ENCODE data around the gene RNF31.

RNF31 gene

DNA sequence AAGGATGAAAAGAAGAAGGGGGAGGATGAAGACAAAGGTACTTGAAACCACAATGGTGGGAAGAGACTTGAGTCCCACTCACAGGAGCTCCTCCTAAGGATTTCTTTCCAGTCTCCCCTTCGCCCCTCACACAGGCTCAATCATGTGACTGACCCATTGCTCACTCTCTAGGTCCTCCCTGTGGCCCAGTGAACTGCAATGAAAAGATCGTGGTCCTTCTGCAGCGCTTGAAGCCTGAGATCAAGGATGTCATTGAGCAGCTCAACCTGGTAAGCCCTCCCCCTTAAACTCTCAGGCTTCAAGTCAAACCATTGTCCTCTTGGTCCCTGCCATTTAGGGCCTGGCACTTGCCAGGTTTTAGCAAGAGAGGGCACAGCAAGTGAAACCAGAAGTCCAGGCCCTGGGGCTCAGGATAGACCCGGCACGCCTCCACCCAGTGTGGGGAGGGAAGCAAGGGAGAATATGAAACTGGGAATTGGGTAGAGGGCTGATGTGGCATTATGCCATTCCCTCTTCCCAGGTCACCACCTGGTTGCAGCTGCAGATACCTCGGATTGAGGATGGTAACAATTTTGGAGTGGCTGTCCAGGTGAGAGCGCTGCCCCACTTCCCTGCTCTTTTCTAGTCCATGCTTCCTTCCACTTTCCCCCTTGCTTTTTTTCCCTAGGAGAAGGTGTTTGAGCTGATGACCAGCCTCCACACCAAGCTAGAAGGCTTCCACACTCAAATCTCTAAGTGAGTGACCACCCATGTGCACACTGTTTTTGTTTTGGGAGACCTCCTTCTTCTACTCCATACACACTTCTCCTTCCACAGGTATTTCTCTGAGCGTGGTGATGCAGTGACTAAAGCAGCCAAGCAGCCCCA is 9.5 kb upstream of the RNF31 start:
- no peak for DNase-seq (ENCODE audit: low read depth, low spot score)

DNA sequence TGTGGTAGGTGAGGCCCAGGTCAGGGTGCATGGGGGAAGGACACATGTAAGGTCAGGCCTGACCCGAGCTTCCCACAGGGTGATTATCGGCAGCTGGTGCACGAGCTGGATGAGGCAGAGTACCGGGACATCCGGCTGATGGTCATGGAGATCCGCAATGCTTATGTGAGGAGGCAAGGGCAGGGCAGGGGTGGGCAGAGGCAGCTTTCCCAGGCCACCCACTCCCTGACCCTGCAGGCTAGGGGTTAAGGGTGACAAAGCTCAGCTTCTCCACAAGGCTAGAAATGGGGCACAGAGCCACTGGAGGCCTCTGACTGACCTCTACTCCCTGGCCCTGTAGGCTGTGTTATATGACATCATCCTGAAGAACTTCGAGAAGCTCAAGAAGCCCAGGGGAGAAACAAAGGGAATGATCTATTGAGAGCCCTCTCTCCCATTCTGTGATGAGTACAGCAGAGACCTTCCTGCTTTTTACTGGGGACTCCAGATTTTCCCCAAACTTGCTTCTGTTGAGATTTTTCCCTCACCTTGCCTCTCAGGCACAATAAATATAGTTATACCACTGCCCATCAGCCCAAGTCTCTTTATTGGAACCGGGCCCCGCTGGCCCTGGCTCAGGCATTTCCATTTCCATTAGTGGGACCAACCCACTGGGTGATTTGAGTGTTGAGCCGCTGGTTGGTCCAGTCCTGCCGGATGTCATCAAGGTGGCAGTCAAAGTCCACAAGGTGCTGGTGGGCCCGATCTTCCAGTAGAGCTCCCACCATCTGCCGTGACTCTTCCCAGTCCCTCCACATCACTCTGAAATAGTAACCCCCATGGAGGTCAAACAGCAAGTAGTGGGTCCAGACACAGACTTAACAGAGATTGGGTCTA is 8.7 kb upstream of the RNF31 start:
- DNase-seq (ENCODE audit: low read depth, low spot score) = no peak

DNA sequence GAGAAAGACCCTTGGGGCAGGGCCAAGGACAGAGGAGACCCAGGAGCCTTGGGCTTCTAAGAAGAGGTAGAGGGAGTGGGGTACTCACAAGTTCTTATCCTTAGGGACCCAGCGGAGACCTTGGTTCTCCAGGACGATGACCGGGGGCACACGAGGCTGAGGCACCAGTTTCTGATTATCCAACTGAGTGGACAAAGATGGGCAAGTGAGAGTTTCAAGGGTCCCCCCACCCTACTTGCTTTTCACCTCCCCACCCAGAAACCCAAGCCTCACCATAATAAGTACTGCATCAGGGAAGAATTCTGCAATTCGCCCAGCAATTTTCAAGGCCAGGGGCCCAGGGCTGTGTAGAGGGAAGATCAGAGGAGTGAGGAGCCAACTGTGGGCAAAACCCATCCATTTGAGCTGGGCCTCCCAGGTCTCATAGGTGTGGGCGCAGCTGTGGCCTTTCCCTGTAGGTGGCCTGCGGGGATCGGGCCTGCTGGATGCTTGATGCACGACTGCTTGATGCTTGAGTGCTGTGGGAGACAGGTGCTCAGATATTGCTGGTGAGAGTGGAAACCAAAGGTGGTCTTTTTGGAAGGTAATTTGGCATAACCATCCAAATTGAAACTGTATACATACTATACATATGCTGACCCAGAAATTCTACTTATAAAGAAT is 7.9 kb upstream of the RNF31 start:
- no peak for DNase-seq (ENCODE audit: low read depth, low spot score)

DNA sequence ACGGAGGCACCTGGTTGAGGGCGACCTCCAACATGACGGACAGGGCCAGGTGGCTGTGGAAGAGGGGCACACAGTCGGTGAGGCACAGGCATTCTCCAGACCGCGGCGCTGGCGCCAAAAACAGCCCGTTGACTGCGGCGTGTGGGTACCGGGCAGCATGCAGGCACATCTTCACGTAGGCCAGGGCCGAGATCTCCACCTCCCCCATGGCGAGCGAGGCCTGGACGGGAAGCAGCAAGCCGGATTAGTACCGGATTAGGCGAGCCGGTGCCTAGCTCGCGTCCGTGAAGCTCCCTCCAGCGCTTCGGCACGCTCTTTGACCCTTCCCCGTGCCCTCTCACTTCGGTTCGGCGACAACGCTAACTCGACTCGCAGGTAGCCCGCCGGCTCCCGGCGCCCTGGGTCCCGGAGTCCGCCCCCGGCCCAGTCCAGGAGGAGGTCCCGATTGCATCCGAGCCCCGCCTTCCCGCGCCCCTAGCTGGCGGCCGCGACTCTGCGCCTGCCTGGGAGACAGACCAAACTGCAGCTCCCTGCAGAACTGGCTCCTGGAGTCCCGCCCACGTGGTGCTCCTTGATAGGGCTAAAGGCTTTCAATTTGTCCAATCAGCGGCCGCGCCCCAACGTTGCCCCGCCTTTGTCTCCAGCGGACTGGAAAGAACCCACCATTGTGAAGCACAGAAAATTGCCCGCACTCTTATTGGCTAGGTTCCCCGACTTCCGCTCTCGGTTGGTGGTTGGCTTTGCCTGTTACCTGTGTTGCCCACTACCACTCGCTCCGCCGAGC is 6.0 kb upstream of the RNF31 start, which contains the start of gene EMC9:
EMC9 (minus strand) TSS at position 495 of the 784 bp plus-strand sequence; CDS start at position 208, 287 bp downstream.
- peak; percentile 98 for DNase-seq (ENCODE audit: low read depth, low spot score)

DNA sequence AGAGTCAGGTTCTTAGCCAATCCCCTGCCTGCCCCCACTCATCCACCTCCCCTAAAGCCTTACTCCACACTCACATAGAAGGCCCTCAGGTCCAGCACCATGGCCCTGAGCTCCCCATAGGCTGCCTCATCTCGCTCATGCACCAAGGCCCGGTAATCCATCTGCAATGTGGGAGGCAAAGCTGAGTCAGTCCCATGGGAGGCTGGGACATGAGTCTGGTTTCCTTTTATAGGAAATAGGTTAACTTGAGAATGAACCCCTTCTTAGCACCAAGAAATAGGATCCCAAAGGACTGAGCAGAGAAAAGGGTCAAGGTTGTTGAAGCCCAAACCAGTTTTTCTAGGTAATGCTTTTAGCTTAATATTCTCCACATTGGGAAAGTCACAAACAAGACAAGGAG is 3.8 kb upstream of the RNF31 start:
- no peak for DNase-seq (ENCODE audit: low read depth, low spot score)

DNA sequence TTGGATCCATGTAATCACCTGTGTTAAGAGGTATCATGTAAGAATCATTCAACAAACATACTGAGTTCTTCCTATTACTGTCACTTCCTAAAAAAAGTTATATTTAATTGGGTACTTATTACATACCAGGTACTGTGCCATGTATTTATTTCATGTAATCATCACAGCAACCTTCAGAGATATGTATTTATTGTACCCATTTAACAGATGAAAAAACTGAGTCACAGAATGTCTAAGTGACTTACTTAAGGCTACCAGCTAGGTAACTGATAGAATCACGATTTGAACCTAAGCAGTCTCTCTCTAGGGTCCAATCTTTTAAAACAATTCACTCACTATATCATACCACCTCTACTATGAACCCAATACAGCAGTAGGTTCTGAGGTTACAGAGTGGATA is 2.8 kb upstream of the RNF31 start:
- DNase-seq (ENCODE audit: low read depth, low spot score) = no peak

DNA sequence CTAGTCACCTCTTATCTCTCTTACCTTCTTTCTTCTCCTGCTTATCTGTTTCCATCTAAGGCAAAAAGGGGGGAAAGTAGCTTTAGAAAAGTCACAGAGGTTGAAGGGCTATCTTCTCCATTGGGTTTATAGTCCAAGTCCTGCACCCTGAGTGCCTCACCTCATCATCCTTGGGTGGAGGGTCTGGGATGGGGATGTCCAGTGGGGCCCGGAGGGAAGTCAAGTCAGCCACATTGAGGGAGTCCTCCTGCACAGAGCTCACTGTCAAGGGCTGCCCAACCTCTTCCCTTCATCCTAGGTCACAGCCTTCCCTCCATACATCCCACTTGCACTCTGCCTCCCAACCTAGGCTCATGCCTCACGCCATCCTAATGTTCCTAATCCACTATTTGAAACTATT is 2.1 kb upstream of the RNF31 start:
- DNase-seq (ENCODE audit: low read depth, low spot score) = no peak

DNA sequence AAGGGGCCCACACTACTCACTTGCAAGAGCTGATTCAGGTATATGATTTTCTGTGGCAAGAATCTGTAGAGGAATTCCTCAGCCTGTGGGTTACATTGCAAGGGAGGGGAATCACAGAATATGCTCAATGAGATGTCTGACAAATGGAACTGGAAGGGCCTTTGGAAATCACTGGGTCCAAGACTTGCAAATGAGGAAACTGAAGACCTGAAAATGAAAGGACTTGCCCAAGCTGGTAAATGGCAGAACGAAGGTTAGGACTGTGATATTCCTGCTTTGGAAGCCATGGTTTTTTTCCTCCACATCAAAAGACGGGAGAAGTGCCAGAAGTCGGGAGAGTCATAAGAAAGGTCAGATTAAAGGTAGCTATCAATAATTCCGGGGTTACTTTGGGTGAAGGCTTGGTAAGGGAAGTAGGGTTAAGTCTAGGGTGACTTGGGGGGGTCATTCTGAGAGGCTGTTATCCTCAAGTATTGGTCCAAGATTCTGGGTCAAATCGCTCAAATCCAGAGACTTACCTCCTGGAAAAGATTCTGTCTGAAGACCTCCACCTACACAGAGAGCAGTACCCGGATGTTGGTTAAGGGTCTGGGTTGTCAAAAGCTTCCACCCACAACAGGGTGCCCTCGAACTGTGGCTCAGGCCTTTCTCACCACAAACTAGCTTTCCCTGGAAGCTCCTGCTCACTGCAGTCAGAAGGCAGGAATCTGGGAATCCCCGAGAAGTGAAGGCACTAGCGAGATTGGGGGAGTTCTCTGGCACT is 1.4 kb upstream of the RNF31 start:
- peak; percentile 21 for DNase-seq (ENCODE audit: low read depth, low spot score)

DNA sequence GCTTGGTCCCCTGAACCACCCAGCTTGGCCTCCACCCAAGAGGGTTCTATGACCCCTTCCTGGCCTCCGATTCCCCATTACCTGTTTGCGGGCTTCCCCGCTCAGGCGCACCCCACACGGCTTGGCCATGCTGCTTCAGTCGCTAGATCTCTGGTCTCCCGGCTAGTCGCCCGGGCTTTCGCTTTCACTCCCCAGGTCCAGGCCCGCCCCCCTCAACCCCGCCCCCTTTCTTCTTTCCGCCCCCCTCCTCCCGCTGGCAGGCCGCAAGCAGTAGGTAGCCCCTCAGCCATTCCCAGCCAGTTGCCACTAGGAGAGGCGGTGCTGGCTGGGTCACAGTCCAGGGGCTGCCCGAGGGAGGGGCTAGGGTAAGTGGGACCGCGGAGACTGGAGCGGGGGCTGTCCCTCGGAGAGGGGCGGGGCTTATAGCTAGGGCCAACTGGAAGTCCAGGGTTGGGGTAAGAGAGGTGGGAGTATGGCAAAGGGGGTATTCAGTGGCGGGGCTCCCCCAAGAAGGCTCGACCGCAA is 783 bp upstream of the RNF31 start, which contains the start of gene PSME2:
PSME2 (minus strand) TSS at position 158 of the 525 bp plus-strand sequence; CDS start at position 129, 29 bp downstream.
- peak; percentile 90 for DNase-seq (ENCODE audit: low read depth, low spot score)

DNA sequence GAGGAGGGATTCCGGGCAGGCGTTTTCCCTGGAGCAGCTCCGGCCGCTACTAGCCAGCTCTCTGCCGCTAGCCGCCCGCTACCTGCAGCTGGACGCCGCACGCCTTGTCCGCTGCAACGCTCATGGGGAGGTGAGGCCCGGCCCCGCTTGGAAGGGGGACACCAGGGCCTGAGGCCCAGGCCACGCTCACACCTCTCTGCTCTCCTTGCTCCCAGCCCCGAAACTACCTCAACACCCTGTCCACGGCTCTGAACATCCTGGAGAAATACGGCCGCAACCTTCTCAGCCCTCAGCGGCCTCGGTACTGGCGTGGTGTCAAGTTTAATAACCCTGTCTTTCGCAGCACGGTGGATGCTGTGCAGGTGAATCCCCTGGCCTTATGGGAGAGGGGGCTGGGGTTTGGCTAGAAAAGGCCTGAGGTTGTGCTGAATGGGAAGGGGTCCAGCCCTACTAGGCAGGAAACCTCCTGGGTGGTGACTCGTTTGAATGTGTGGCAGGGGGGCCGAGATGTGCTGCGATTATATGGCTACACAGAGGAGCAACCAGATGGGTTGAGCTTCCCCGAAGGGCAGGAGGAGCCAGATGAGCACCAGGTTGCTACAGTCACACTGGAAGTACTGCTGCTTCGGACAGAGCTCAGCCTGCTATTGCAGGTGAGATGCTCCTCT is 597 bp downstream of the RNF31 start:
- no peak for DNase-seq (ENCODE audit: low read depth, low spot score)

DNA sequence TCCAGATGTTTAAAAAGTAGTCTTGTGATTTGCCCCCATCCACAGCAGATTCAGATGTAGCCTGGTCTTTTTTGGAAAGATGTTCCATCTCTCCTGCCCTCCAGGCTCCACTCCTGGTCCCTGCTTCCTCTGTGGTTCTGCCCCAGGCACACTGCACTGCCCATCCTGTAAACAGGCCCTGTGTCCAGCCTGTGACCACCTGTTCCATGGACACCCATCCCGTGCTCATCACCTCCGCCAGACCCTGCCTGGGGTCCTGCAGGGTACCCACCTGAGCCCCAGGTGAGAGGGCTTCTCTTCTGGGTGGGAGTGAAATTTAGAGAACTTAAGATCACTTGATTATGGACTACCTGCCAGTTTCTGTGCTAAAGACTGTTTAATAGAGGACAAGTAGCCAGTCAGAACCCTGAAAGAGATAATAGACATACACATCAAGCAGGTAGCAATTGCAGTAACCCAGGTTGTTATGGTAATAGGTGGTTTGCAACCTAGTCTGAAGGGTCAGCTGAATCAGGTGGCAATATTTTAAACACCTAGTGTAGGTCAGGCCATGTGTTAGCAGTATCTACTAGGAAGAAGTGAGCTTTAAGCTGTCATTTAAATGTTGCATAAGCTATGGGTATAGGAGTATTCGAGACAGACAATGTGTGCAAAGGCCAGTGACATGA is 2.1 kb downstream of the RNF31 start:
- no peak for DNase-seq (ENCODE audit: low read depth, low spot score)

DNA sequence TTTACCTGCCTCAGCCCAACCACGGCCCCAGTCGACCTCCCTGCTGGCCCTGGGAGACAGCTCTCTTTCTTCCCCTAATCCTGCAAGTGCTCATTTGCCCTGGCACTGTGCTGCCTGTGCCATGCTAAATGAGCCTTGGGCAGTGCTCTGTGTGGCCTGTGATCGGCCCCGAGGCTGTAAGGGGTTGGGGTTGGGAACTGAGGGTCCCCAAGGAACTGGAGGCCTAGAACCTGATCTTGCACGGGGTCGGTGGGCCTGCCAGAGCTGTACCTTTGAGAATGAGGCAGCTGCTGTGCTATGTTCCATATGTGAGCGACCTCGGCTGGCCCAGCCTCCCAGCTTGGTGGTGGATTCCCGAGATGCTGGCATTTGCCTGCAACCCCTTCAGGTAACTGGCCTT is 2.8 kb downstream of the RNF31 start:
- DNase-seq (ENCODE audit: low read depth, low spot score) = no peak

DNA sequence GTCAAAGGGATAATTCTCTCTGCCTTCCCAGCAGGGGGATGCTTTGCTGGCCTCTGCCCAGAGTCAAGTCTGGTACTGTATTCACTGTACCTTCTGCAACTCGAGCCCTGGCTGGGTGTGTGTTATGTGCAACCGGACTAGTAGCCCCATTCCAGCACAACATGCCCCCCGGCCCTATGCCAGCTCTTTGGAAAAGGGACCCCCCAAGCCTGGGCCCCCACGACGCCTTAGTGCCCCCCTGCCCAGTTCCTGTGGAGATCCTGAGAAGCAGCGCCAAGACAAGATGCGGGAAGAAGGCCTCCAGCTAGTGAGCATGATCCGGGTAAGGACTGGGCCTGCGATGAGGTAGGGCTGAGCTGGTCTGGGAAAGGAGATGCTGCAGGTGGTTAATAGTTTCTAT is 3.3 kb downstream of the RNF31 start:
- DNase-seq (ENCODE audit: low read depth, low spot score) = no peak

DNA sequence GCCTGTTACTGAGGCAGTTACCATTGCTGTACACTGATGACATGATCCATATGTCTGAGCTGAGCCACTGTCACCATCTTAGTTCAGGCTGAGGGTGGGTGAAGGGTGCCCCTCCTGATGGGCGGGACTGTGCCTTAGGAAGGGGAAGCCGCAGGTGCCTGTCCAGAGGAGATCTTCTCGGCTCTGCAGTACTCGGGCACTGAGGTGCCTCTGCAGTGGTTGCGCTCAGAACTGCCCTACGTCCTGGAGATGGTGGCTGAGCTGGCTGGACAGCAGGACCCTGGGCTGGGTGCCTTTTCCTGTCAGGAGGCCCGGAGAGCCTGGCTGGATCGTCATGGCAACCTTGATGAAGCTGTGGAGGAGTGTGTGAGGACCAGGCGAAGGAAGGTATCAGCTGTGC is 3.7 kb downstream of the RNF31 start:
- no peak for DNase-seq (ENCODE audit: low read depth, low spot score)

DNA sequence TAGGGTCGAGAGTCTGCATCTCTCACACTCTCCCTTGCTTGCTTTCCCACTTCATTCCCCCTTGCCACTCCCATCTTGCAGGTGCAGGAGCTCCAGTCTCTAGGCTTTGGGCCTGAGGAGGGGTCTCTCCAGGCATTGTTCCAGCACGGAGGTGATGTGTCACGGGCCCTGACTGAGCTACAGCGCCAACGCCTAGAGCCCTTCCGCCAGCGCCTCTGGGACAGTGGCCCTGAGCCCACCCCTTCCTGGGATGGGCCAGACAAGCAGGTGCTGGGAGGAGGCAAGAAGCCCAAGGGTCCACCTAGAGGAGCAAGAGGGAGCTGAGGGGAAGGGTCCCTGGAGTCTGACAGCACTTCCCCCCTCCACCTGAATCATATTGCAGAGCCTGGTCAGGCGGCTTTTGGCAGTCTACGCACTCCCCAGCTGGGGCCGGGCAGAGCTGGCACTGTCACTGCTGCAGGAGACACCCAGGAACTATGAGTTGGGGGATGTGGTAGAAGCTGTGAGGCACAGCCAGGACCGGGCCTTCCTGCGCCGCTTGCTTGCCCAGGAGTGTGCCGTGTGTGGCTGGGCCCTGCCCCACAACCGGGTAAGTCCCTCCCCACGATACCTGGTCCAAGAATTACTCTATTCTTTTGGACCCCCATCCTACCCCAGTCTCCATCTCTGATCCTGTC is 4.2 kb downstream of the RNF31 start:
- no peak for DNase-seq (ENCODE audit: low read depth, low spot score)

DNA sequence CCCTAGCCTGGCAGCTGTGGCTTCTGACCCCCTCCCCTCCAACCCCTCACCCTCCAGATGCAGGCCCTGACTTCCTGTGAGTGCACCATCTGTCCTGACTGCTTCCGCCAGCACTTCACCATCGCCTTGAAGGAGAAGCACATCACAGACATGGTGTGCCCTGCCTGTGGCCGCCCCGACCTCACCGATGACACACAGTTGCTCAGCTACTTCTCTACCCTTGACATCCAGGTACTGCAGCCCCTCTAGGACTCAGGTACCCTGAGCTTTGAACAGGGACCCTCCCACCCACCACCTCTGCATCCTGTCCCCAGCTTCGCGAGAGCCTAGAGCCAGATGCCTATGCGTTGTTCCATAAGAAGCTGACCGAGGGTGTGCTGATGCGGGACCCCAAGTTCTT is 7.8 kb downstream of the RNF31 start:
- DNase-seq (ENCODE audit: low read depth, low spot score) = no peak

DNA sequence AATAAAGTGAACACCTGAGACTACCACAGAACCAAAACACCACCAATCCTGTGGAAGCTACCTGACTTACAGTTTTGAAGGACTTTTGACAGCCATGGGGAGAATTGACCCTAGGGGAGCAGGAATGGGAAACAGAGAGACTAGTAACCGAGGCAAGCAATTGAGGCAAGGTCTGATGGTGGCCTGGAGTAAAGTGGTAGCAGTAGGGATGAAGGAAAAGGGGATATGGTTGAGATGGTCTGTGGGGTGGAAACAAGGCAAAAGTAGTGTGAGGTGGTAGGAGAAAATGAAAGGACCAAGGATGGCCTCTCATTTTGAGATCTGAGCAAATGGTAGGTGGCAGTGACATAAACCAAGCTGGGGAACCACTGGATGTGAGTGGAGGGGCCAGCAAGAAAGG is 9.5 kb downstream of the RNF31 start:
- DNase-seq (ENCODE audit: low read depth, low spot score) = no peak

DNA sequence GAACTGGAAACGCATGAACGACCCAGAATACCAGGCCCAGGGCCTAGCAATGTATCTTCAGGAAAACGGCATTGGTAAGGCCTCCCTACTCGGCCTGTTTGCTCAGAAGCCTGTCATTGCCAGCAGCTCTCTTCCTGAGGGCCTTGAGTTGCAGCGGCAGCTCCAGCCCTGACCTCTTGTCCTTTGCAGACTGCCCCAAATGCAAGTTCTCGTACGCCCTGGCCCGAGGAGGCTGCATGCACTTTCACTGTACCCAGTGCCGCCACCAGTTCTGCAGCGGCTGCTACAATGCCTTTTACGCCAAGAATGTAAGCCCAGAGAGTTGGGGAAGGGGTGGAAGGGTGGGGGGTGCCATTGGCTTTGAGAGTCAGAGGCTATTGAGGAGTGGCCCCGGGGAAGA is 10.0 kb downstream of the RNF31 start:
- no peak for DNase-seq (ENCODE audit: low read depth, low spot score)
